Subcutaneous abdominal adipose tissue (tissue), 5 donors: ENCODE data around the gene PEX13.

ENCODE experiments used
- H3K27ac ChIP-seq: one replicate; pipeline ENCODE4 v1.7.0; 2013; ENCODE audit warnings: low read depth, mild to moderate bottlenecking, inconsistent platforms, low read length, moderate library complexity
- H3K27me3 ChIP-seq, 5 donors: one replicate each; pipeline ENCODE4 v1.7.0; 2013; ENCODE audit warnings: low read length in 5 of 5, inconsistent platforms in 1 of 5; ENCODE audit not compliant: control insufficient read depth in 5 of 5, insufficient read depth in 4 of 5
- H3K36me3 ChIP-seq, 5 donors: one replicate each; pipeline ENCODE4 v1.7.0; 2013; ENCODE audit warnings: low read length in 5 of 5; ENCODE audit not compliant: control insufficient read depth in 5 of 5, insufficient read depth in 5 of 5
- H3K4me1 ChIP-seq, 5 donors: one replicate each; pipeline ENCODE4 v1.7.0; 2013; ENCODE audit warnings: low read length in 5 of 5, mild to moderate bottlenecking in 3 of 5, moderate library complexity in 1 of 5; ENCODE audit not compliant: control insufficient read depth in 5 of 5, insufficient read depth in 5 of 5
- H3K4me3 ChIP-seq, 5 donors: one replicate each; pipeline ENCODE4 v1.7.0; 2013; ENCODE audit warnings: low read length in 5 of 5, low read depth in 1 of 5
- H3K9ac ChIP-seq, 5 donors: one replicate each; pipeline ENCODE4 v1.7.0; 2013; ENCODE audit warnings: low read length in 5 of 5, mild to moderate bottlenecking in 4 of 5, moderate library complexity in 3 of 5
- H3K9me3 ChIP-seq, 5 donors: one replicate each; pipeline ENCODE4 v1.7.0; 2013; ENCODE audit warnings: low read length in 5 of 5; ENCODE audit not compliant: control insufficient read depth in 5 of 5
- donor health status: healthy.
- donor health status: healthy.
- donor health status: healthy.
- donor health status: healthy.
- donor health status: healthy.

PEX13 gene

DNA sequence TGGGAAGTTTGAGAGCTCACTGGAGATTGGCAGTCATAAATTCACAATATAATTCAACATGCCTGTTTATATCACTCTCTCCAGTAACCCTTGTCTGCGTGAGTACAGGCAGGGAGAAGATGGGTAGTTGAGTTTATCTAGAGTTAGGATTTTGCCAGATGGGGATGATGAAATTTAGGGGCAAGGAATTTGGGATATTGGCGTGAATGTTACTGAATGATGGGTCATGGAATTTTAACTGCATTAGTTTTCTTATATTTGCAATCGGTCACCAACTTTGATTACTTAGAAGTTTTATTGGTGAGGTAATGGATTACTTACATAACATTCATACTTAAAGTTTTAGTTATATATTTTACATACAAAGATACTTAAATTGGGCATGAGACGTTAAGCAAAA is 83.3 kb downstream of the PEX13 start:
- H3K36me3 ChIP-seq: peaks cover 2 to 21% (median 11%) of the 10 kb centered on the region in 5 donors
- H3K27ac ChIP-seq: no peak overlapping the region
- H3K4me1 ChIP-seq: no peaks in the 10 kb centered on the region
- no peaks in the 10 kb centered on the region for H3K27me3 ChIP-seq
- no peak overlapping the region for H3K4me3 ChIP-seq
- no peaks in the 10 kb centered on the region for H3K9me3 ChIP-seq
- H3K9ac ChIP-seq: no peak overlapping the region
